GM18868 (cell line): ENCODE measurements around the gene SRSF8.
A peak's percentile ranks its signal among the peaks of the same experiment; 100 is the strongest.

Experiments used
- ATAC-seq: cut with Tn5 transposase; IDR thresholded peaks from one replicate; pipeline ENCODE4 v1.9.1; 2021; ENCODE audit warnings: mild to moderate bottlenecking, moderate library complexity; ENCODE audit not compliant: unreplicated experiment

Gene SRSF8

DNA sequence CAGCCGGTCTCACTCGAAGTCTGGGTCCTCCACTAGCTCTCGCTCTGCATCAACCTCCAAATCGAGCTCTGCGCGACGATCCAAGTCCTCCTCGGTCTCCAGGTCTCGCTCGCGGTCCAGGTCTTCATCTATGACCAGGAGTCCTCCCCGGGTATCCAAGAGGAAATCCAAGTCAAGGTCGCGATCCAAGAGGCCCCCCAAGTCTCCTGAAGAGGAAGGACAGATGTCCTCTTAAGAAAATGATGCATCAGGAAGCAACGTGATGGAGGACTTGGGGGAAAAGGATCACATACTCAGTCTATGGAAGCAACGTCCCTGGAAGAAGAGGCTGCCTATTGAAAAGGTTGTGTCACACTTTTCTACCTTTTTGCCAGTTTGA lies 1.1 kb downstream of the SRSF8 start:
- ATAC-seq, result no peak

DNA sequence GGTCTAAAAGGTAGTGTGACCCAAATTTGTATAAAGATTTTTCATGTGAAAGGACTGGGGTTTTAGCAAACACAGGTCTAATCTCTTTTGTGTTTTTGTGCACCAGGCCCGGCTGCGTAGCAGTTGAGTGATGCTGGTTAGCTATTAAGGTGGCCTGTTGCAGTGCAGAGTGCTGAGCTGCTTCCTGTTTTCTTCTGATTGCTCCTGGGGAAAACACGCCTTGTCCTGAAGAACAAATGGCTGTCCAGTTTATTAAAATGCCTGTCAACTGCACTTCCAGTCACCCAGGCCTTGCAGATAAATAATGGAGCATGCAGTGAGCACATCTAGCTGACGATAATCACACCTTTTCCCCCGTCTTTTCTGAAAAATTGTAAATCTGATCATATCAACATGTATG lies 1.8 kb downstream of the SRSF8 start:
- peak; percentile 65 for ATAC-seq

DNA sequence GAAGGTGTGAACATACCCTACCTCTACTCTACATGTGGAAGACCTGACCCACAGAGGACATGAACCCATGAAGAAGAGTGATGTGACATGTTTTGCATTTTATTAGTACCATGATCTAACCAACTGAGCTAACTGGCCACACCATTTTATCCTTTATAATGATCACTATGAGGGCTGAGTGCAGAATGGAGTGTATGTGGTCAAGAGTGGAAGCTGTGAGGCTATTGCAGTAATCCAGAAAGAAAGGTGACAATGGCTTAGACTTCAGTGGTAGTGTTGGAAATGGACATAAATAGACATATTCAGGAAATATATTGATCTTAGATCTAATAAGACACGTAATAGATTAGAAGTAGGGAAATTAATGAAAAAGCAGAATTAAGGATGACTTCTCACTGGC lies 3.8 kb downstream of the SRSF8 start:
- no peak for ATAC-seq

DNA sequence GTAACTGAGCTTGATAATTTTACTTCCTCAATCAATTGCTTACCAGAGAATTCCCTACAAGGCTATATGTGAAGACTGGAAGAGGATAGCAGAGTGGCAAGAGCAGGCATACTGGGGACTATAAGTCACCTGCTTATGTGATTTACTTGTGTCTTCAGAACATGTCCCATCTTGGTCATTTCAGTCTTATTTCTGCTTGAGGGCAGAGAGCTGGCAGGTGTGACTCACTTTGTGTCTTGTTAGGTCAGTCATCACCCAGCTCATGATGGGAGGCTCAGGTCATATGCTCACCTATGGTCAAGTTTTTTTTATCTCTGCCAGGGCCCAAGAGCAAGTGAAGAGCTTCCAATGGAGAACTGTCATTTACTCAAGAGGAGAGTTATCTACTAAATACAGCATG lies 6.2 kb downstream of the SRSF8 start:
- ATAC-seq, result no peak

DNA sequence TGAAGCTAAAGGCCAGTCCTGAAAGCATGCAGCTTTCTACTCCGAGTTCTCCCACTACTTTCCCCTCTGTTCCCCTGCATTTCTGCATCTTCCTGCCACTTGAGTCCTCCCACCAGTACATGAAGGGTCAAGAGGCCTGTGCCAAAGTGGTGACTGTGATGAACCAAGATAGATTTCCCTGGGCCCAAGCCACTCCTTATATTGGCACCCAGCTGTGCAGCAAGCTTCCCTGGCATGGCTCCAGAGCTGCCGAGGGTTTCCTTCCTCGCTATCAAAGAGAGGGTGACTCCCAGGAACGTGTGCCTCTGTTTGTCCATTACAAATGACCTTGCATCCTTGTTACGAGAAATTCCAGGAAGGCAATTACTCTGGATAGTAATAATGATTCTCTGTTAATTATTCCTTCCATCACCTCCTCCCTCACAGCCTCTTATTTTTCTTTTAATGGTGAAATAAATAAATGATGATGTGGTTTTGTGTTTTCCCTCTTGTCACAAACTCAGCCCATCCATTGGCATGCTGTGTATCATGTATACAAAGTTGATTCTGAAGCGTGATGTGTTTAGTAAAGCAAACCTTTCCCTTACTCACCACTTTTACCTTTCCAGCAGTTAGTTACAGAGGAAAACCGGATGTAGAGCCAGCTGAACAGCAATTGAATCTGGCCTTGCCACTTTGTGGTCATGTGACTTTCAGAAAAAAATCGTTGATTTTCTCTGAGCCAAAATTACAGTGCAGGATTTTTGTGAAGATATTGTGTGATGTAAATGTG lies 8.3 kb downstream of the SRSF8 start:
- ATAC-seq, result no peak

DNA sequence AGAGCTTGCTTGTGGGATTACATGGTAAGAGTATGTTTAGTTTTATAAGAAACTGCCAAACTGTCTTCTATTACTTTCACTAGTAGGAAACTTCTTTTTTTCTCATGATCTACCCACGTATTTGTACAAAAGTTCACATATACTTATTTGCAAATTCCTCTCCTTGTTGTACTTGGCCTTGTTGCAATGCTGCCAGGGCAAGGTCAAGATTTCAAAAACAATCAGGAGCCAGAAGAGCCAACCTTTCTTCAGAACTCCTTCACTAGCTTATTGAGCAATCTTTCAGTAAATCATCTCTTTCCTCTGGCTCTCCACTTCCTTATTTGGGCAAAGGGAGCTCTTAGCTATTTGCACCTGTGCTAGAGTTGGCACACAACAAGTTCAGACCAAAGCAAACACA lies 9.7 kb downstream of the SRSF8 start:
- no peak for ATAC-seq

DNA sequence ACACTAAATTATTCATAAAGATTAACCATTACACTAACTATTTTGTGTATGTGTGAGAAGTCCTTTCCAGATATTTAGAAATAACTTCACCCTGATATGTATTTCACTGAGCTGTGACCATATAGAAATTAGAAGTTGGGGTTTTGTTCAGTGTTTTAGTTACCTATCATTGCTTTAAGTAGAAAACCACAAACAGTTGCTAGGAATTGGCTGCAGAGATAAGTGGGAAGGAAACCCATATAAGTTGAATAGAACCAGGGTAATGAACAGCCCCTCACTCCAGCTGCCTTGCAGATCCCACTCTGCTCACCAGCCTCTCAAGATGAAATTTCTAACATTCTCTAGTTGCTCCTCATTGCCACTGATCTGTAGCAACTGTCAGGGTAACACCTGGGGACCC lies 10.3 kb downstream of the SRSF8 start:
- no peak for ATAC-seq

DNA sequence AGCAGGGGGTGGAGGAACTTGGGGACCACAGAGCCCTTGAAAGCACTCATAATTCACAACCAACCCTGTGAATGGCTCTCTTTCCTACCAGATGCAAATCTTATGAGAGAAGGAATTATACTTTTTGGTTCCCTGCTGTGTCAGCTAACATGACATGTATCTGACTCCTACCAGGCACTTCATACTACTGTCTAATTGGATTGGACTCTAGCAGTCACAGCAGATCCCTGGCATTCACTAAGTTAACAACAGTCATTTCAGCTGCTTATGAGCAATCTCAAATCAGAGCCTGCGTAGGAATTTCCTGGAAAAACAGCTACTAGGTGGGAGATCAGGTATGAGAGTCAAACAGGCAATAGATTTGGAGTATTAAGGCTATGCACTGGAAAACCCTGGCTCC lies 11.8 kb downstream of the SRSF8 start:
- ATAC-seq, result no peak

DNA sequence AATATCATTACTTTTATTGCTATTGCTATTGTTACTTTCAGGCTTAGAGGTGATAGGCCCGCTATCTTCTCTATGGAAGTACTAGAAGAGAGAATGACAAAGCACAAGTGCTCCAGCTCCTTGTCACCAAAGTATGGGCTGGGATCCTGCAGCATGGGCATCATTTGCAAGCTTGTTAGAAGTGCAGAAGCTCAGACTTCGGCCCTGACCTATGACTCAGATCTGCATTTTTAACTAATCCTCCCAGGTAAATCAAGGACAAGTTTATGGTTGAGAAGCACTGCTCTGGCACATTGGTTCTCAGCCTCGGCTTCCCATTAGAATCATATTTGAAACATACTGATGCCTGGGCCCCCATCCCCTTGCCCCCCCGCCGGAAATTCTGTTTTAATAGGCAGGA lies 14.3 kb downstream of the SRSF8 start:
- no peak for ATAC-seq

DNA sequence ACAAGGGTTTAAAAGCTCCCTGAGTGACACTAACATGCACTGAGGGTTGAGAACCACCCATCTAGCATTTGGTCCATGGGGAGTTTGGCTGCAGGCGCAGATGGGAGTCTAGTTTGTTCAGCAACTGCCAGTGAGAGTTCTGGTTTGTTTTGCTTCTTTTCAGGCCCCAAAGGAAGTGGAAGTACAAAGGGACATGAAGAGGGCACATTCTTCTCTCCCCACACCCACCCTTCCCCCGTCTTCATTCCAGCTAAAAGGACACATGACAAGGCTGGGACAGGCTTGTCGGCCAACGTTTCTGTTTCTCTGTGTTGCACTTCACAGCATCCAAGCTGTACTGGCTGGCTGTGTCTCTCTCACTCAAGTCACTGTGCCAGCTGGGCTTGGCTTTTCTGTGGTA lies 14.7 kb downstream of the SRSF8 start:
- no peak for ATAC-seq

DNA sequence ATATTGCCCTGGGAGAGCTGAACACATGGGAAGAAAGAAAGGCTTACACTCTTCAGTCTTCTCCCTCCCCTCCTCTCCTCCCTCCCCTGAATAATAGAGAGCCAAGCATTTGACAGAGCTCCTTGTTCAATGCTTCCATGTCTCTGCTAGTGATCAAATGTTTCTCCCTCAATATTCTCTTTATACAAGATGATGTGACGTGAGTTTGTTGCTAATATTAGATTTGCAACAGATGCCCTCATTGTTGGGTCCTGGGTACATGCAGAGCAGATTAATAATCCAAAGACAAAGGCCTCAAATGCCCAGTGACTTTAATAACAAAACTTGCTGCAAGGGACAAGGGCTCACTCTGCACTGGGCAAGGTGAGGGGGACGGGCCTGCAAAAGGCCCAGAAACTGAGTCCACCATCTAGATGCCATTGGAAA lies 15.9 kb downstream of the SRSF8 start:
- ATAC-seq, result no peak

DNA sequence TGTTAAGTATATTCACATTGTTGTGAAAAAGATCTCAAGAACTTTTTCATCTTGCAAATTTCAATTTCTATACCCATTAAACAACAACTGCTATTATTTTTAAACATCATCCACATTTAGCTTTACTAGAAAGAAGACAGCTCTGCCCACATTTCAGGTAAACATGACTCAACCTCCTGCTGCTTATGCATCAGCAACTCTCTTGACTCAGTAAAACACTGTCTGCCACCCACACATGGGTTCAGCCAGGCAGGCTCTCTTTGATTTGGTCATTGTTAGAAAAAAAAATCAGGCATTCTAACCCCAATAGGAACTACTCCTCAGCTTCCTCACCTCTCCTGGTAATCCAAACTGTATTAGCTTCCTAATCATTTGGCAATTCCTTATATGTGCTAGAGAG lies 17.8 kb downstream of the SRSF8 start:
- ATAC-seq, result peak; percentile 57

DNA sequence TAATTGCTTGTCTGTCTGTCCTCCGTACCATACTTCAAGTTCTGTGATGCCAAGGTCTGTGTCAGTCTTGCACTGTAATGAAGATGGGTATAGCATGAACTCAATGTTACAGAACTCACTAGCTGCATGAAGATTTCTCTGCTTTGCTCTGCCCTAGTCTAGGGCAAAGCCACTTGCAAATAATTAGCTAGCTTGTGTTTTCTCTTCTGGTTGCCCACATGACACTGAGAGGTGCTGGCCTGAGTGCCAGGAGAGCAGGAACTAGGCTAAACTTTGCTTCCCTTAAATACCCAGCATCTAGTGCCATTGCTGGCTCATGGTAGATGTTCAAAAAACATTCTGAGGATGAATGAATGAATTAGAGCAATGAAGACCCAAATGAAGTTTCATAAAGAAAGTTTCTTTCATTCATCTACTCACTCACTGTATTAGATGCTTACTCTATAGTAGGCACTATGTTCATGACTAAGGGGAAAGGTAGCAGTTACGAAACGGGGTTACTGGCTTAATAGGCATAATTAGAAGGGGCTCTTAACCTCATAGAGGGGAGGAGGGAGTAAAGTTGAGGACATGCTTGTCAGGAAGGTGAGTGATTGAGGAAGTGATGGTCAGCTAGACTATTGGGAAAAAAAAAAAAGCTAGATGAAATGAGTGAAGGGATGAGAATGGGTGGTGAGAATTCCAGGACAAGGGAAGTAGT lies 18.5 kb downstream of the SRSF8 start:
- no peak for ATAC-seq

DNA sequence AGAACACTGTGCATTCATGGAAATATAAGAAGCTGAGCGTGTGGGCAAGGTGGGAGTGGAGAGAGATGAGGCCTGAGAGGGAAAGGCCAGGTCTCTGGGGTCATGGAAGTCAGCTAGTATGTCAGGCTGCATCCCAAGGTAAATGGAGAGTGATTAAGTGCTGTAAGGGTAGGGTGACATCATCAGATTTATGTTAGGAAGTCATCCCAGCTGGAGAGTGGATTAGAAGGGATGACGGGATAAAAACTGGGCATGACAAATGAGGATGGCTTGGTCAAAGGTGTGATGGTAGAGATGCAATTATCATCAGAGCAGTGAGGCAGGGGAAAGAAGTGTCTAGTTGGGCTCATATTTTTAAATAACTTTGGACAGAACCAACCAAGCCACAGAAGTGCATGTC lies 19.4 kb downstream of the SRSF8 start:
- ATAC-seq, result no peak

DNA sequence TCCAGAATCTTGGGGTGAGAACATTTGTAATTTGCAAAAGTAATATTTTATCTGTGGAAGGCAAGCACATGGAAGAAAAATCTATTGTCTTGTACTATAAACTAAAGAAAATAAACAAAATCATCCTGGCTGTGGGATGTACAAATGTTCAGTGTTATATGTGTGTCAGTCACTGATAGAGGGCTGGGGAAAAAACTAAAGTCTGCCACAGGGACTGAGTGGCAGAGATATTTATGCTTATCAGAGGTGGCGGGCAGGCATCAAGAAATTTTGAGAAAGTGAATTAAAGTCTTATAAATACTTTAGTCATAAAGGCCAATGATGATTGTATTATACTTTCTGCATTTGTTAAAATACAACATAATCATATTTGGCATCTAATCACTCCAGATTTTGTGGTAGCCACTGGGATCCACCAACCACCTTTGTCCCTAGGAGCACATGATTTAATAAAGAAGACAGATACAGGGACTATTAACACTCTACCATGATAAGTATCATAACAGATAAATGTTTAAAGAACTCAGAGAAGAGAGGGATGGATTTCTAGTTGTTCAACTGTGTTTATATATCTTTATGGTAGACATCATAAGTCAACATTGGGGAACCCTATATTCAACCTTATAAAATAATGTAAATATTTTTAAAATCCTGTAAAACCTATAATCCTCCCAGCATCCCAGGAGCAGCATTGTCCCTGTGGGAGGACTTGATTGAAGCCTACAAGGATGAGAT lies 20.3 kb downstream of the SRSF8 start:
- no peak for ATAC-seq

DNA sequence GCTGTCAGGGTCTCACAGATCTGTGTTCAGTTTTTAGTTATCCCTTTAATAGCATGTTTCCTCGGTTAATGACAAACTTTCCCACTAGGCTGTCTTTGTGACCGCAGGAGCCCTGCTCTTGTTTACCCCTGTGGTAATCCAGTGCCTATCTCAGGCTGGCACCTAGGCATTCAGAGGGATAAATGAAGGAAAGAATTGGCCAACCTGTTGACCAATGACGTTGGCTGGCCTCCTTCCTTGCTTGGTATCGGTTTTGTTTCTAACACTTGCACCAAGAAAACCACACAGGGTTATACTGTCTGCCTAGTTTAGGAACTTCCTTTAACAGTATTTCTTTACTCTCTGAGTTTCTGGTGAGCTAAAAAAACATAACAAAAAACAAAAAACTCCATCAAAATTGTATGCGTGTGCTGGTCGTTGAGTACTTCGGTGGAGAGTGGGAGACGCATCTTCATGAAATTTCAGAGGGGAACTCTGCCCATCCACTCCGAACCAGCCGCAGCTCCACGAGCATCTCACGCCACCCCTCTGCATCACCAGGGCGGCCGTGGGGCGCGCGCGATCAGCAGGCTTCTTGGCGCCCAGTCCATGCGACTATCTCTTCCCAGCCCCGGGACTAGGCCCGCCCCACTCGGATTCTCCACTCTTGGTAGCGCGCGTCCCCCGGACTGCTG lies 22.4 kb downstream of the SRSF8 start:
- peak; percentile 54 for ATAC-seq

DNA sequence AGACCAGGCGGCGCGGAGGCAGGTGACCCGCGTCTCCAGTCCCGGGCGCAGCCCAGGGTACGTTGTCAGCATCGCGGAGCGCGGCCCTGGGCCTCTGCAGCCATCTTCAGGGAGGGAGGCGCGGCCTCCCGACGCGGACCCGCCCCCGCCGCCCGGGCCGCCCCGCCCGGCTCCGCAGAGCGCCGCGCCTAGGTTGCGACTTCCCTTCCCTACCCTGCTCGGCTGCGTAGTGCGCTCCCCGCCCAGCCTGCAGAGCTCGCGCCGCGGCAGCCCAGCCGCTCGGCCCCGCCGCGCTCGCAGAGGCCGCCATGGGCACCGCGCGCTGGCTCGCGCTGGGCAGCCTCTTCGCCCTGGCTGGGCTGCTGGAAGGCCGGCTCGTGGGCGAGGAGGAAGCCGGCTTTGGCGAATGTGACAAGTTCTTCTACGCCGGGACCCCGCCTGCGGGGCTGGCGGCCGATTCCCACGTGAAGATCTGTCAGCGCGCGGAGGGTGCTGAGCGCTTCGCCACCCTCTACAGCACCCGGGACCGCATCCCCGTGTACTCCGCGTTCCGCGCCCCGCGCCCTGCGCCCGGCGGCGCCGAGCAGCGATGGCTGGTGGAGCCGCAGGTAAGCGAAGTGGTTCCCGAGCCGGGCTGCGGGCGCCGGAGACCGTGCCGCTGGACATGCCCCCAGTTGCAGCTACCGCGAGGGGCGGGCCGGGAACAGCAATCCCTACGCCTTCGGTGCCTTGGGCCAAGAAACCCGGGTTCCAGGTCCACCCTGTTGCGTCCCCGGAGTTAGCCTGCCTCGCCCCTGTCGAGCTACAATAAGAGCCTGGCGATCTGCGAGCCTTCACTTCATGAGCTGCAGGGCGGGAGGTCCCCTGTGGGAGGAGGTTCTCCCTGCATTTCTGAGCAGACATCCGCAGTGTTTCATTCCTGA lies 23.2 kb downstream of the SRSF8 start, which contains the start of gene ENDOD1:
ENDOD1 (plus strand) TSS at position 227 of the 923 bp plus-strand sequence; CDS start at position 309, 82 bp downstream.
- peak; percentile 89 for ATAC-seq

DNA sequence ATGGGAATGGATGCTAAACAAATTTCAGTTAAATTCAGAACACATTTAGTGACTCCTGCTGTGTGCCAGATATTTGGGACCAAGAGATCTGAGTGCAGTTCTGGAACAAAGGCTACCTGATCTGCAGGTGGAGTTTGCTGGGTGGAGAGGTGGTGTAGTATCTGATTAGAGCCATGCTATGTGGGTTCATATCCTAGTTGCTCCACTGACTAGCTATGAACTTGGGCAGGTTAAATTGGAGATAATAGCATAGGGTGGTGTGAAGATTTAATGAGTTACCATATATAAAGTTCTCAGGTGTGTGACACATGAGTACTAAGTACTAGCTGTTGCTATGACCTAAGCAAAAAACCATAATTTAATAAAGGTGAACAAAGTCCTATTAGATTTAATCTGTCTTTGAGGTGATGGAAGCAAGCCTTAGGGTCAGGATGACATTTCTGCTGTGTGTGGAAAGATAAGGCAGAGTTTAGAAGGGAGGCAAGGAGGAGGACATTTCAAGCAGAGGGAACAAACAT lies 25.0 kb downstream of the SRSF8 start:
- no peak for ATAC-seq

DNA sequence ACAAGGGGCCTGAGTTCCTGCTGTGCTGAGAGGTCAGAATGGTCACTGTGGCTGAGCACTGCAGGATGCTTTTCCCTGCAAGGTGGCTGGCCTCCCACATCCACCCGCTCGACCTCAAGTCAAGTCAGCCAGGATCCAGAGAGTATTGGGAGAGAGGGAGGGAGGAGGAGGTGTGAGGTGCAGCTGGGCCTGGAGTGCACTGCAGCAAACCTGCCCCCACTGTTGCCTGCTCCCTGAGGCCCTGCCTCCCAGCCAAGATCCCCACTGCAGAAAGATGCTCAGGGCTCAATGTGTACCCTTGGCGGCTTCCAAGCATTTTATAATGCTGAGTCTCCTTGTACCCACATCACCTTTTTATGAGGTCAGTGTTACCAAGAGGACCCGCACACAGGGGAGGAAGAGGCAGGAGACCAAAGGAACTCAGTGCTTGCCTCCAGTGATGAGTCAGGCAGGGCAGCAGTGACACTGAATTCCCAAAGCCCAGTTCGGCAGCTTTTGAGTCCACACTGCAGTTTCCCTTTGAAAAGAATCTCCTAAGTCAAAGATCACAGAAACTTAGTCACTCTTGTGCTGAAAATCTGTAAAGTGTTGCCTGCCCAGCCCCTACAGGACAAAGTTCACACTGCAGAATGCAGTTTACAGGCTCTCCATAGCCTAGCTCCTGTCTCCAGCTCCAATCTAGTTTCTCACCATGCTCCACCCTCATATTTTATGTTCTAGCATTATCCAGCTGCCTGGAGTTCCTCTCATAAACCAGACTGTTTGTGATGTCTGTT lies 26.0 kb downstream of the SRSF8 start:
- no peak for ATAC-seq
